HepG2 (cell line): ENCODE data around the gene HCRTR2. TPM values are rescaled to one million over a fixed set of nuclear protein-coding genes. Genes with fewer than 3 reads are reported as not detected.
A peak's percentile ranks its signal among the peaks of the same experiment; 100 is the strongest.
"Not testable (repeated sequence)": the region's sequence is repeated elsewhere in the genome, so short reads cannot be mapped to it uniquely, and the experiment has no call there.

Source experiments
- ATAC-seq: fragments of 200-7000 bp; cut with Tn5 transposase; 3 replicates; pipeline ENCODE4 v1.9.1; 2020; ENCODE audit warnings: mild to moderate bottlenecking, moderate library complexity
- BruUV-seq: library from RNA; stranded (reverse); fragments of 400-500 nt; replicated peaks from 2 replicates; lab custom pipeline; 2021; lab: Mats Ljungman, UMichigan
- CTCF ChIA-PET: fragments of 300-600 bp; formaldehyde crosslinking; extraction: SDS; loops from one replicate; lab custom pipeline; 2021; ENCODE audit warnings: low total read pairs, inconsistent platforms, low intra/inter-chr PET ratio; lab: Yijun Ruan, JAX
- POLR2A ChIA-PET: fragments of 350-600 bp; sonication (Branson Sonifier 250); formaldehyde crosslinking; loops from one replicate; lab custom pipeline; 2020; ENCODE audit warnings: antibody characterized with exemption, inconsistent platforms; lab: Yijun Ruan, JAX
- DNase-seq: peaks from one replicate; pipeline ENCODE4 v3.0.0-alpha.2; 2015; ENCODE audit warnings: low spot score
- FAIRE-seq: peaks from 3 replicates; lab custom pipeline; 2011; peaks lifted over from hg19 to GRCh38; lab: Jason Lieb, UNC
- H2AFZ ChIP-seq: one replicate; pipeline ENCODE4 v1.6.1; 2011; ENCODE audit warnings: low read length, inconsistent platforms
- H3K27ac ChIP-seq: fragments of 300-600 bp; 3 replicates; pipeline ENCODE4 v1.8.0; 2011; ENCODE audit warnings: mixed run types, mild to moderate bottlenecking, mixed read lengths, low read length, inconsistent platforms; ENCODE audit not compliant: insufficient read depth; ENCODE audit errors: extremely low read length
- H3K27me3 ChIP-seq, 2 experiments: fragments of 200-600 bp in 1 of 2; 2 replicates in 1 of 2; 3 replicates in 1 of 2; pipeline versions ENCODE4 v1.6.0 to v1.8.0; 2011; ENCODE audit warnings: low read length in 2 of 2, mild to moderate bottlenecking in 2 of 2, moderate library complexity in 2 of 2, inconsistent platforms in 1 of 2; ENCODE audit not compliant: insufficient read depth in 2 of 2, control insufficient read depth in 1 of 2
- H3K36me3 ChIP-seq, 2 experiments: fragments of 200-600 bp in 1 of 2; replicated peaks in 1 of 2; 2 replicates in 1 of 2; 3 replicates in 1 of 2; pipeline versions ENCODE4 v1.5.1 to v1.8.0; 2011; ENCODE audit warnings: low read length in 2 of 2, inconsistent platforms in 1 of 2; ENCODE audit not compliant: insufficient read depth in 2 of 2, control insufficient read depth in 1 of 2
- H3K4me1 ChIP-seq: 2 replicates; pipeline ENCODE4 v1.5.1; 2012; ENCODE audit warnings: low read length, inconsistent platforms; ENCODE audit not compliant: insufficient read depth
- H3K4me2 ChIP-seq: 2 replicates; pipeline ENCODE4 v1.6.0; 2011; ENCODE audit warnings: low read depth, low read length, inconsistent platforms
- H3K4me3 ChIP-seq, 3 experiments: fragments of 200-600 bp in 1 of 3; sonication (generic), shearing (Covaris generic) in 1 of 3; replicated peaks in 1 of 3; 2 replicates each; pipeline ENCODE4 v1.5.1; 2011 to 2016; ENCODE audit warnings: low read length in 3 of 3, inconsistent platforms in 2 of 3, low read depth in 2 of 3, mild to moderate bottlenecking in 2 of 3, control low read depth in 1 of 3, mixed read lengths in 1 of 3; ENCODE audit not compliant: insufficient read depth in 1 of 3
- H3K79me2 ChIP-seq: one replicate; pipeline ENCODE4 v1.6.1; 2011; ENCODE audit warnings: low read length, inconsistent platforms; ENCODE audit not compliant: insufficient read depth
- H3K9ac ChIP-seq: 2 replicates; pipeline ENCODE4 v1.6.0; 2011; ENCODE audit warnings: mild to moderate bottlenecking, low read depth, low read length, inconsistent platforms; ENCODE audit not compliant: insufficient read depth
- H3K9me3 ChIP-seq: 2 replicates; pipeline ENCODE4 v1.5.1; 2012; ENCODE audit warnings: mild to moderate bottlenecking, low read length
- H4K20me1 ChIP-seq: 2 replicates; pipeline ENCODE4 v1.6.0; 2011; ENCODE audit warnings: inconsistent platforms, mild to moderate bottlenecking, low read length, moderate library complexity; ENCODE audit not compliant: insufficient read depth
- CTCF ChIP-seq: sonication (generic); formaldehyde crosslinking; IDR thresholded peaks from 2 replicates; pipeline ENCODE4 v1.5.0; 2020; ENCODE audit warnings: mild to moderate bottlenecking, missing genetic modification reagents, moderate library complexity
- NR2F2 ChIP-seq: IDR thresholded peaks from 2 replicates; pipeline ENCODE4 v1.6.1; 2012; ENCODE audit warnings: low read depth, inconsistent platforms, borderline replicate concordance
- SP1 ChIP-seq, 2 experiments: fragments of 450-650 bp in 1 of 2; sonication (generic) in 1 of 2; formaldehyde crosslinking in 1 of 2; IDR thresholded peaks; 2 replicates each; pipeline versions ENCODE4 v1.4.0 to v1.6.1; 2016 to 2020; ENCODE audit warnings: missing genetic modification reagents in 1 of 2
- ZBTB42 ChIP-seq: sonication (generic); formaldehyde crosslinking; IDR thresholded peaks from 2 replicates; pipeline ENCODE4 v1.5.0; 2020; ENCODE audit warnings: mild to moderate bottlenecking, missing genetic modification reagents
- WGBS: methylation state at CpG from one replicate; pipeline ENCODE4 v1.1.6; 2017; ENCODE audit warnings: low lambda C conversion rate; 5-methylcytosine and 5-hydroxymethylcytosine counted together
- in situ Hi-C: cut with HindIII; loops from 2 replicates; pipeline ENCODE4 v1.10.0; 2017; ENCODE audit warnings: low pct_unique_long_range_greater_than_20kb; ENCODE audit not compliant: extremely low pct_ligation_motif_present
- intact Hi-C: fragments of 100-400 bp; cut with micrococcal nuclease; formaldehyde crosslinking; loops from one replicate; pipeline ENCODE4 v1.10.0; 2022; ENCODE audit not compliant: unreplicated experiment
- polyA plus RNA-seq, 8 experiments: library from polyadenylated mRNA; depleted of rRNA in 3 of 8; stranded (reverse) in 7 of 8; unstranded in 1 of 8; fragments of >200 nt; fragmentation: Illumina TruSeq in 4 of 8; extraction: Trizol in 4 of 8; gene quantifications; 2 replicates each; pipeline versions ENCODE4 v1.2.1 to v1.2.3, GENCODE V29; 2011 to 2016; ENCODE audit warnings: low read depth in 4 of 8, missing spikeins in 1 of 8, mixed read lengths in 1 of 8; ENCODE audit not compliant: insufficient read depth in 1 of 8
- total RNA-seq, 5 experiments: library from RNA; depleted of rRNA; stranded (reverse); fragments of >200 nt; fragmentation: Illumina TruSeq; extraction: Trizol; gene quantifications; 2 replicates each; pipeline ENCODE4 v1.2.3, GENCODE V29; 2016; ENCODE audit warnings: low read depth in 1 of 5
- TF ChIP-seq, protein P1 (sequence below), 2 experiments: sonication (generic) in 1 of 2; formaldehyde crosslinking in 1 of 2; IDR thresholded peaks; 2 replicates each; pipeline versions ENCODE4 v1.5.1 to v1.6.1; 2011 to 2020; ENCODE audit warnings: borderline replicate concordance in 1 of 2, low read depth in 1 of 2, low read length in 1 of 2, mild to moderate bottlenecking in 1 of 2, missing genetic modification reagents in 1 of 2, moderate library complexity in 1 of 2

Gene HCRTR2
- total and polyA plus RNA-seq, 2 of the 13 experiments (the other 11 are each of a cell fraction or from before 2014, with no cell fraction given), result not detected

DNA sequence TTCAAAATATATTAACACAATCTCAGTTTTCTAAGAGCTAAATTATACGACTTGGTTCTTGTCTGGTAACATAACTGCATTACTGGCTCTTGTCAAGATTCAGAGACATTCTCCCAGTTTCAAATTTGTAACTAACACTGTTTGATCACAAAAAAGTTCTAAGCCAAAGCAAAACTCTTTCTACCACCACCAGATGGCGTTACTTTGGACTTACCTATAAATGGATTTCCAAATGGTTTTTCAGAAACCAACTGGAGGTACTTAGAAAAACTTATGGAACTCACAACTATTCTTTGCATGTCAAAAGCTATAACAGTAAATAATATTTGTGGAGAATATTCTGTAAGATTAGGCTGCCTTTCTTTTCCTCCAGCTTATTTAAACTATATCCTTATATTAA, 118.8 kb downstream of the HCRTR2 start:
- H3K4me3 ChIP-seq, result no peak overlapping the region
- H3K27me3 ChIP-seq, result no peaks in the 10 kb centered on the region
- no peak for TF ChIP-seq ZBTB42 (CRISPR knock-in tag)
- TF ChIP-seq NR2F2, result no peak
- TF ChIP-seq, protein P1, sequence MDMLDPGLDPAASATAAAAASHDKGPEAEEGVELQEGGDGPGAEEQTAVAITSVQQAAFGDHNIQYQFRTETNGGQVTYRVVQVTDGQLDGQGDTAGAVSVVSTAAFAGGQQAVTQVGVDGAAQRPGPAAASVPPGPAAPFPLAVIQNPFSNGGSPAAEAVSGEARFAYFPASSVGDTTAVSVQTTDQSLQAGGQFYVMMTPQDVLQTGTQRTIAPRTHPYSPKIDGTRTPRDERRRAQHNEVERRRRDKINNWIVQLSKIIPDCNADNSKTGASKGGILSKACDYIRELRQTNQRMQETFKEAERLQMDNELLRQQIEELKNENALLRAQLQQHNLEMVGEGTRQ (IDR thresholded peaks at IDR 0.05; ENCODE audit: low read depth, low read length), result no peak
- TF ChIP-seq, protein P1 (CRISPR knock-in tag; IDR thresholded peaks at IDR 0.05; ENCODE audit: borderline replicate concordance), result peak; percentile 17; the same call in 1 of the 2 replicates
- peak; percentile 26; the same call in 1 of the 2 replicates for TF ChIP-seq CTCF (CRISPR knock-in tag)
- no peak for TF ChIP-seq SP1 (IDR thresholded peaks at IDR 0.05)
- no peak for TF ChIP-seq SP1 (CRISPR knock-in tag; IDR thresholded peaks at IDR 0.05)
- DNase-seq, result peak; percentile 23
- CTCF ChIA-PET, result no interaction called here
- no TSS peak for BruUV-seq
- H3K36me3 ChIP-seq, result no peaks in the 10 kb centered on the region
- no peak overlapping the region for H3K9ac ChIP-seq
- H4K20me1 ChIP-seq, result no peaks in the 10 kb centered on the region
- no peak for FAIRE-seq
- ATAC-seq, result no peak
- no peaks in the 10 kb centered on the region for H3K79me2 ChIP-seq
- H3K27ac ChIP-seq, result no peak overlapping the region
- no peak overlapping the region for H2AFZ ChIP-seq
- intact Hi-C loops, result no loop called here
- H3K9me3 ChIP-seq, result no peaks in the 10 kb centered on the region
- in situ Hi-C loops, result loop anchor here (25.0 kb wide), 2 partner anchors 669 to 994 kb away; no protein-coding TSS in a partner anchor
- POLR2A ChIA-PET, result no interaction called here
- WGBS, result 0% methylated on average over 2 of the region's 2 CpGs
- H3K4me1 ChIP-seq, result no peaks in the 10 kb centered on the region
- H3K4me2 ChIP-seq, result no peak overlapping the region

DNA sequence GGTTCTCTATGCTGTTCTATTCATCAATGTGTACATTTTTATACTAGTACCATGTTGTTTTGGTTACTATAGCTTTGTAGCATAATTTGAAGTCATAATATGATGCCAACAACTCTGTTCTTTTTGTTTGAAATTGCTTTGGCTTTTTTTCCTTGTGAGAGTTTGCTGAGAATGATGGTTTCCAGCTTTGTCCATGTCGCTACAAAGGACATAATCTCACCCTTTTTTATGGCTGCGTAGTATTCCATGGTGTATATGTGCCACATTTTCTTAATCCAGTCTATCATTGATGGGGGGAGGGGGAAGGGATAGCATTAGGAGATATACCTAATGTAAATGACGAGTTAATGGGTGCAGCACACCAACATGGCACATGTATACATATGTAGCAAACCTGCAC, 122.9 kb downstream of the HCRTR2 start:
- BruUV-seq, ATAC-seq, DNase-seq, H3K27me3 ChIP-seq, intact Hi-C loops, H2AFZ ChIP-seq, FAIRE-seq, H3K4me1 ChIP-seq, H3K36me3 ChIP-seq, H4K20me1 ChIP-seq, CTCF ChIA-PET, H3K9ac ChIP-seq, H3K4me2 ChIP-seq, H3K79me2 ChIP-seq, H3K4me3 ChIP-seq, H3K9me3 ChIP-seq, POLR2A ChIA-PET, H3K27ac ChIP-seq: not testable (repeated sequence)
- WGBS, result 2% methylated on average over 3 of the region's 3 CpGs
- in situ Hi-C loops, result loop anchor here (25.0 kb wide), 2 partner anchors 665 to 990 kb away; no protein-coding TSS in a partner anchor
